GM18870 (cell line): ENCODE results near the gene SLC26A8.

ENCODE experiments used
- ATAC-seq: cut with Tn5 transposase; IDR thresholded peaks from one replicate; pipeline ENCODE4 v1.9.1; 2021; ENCODE audit warnings: moderate library complexity; ENCODE audit not compliant: unreplicated experiment

Gene SLC26A8

DNA sequence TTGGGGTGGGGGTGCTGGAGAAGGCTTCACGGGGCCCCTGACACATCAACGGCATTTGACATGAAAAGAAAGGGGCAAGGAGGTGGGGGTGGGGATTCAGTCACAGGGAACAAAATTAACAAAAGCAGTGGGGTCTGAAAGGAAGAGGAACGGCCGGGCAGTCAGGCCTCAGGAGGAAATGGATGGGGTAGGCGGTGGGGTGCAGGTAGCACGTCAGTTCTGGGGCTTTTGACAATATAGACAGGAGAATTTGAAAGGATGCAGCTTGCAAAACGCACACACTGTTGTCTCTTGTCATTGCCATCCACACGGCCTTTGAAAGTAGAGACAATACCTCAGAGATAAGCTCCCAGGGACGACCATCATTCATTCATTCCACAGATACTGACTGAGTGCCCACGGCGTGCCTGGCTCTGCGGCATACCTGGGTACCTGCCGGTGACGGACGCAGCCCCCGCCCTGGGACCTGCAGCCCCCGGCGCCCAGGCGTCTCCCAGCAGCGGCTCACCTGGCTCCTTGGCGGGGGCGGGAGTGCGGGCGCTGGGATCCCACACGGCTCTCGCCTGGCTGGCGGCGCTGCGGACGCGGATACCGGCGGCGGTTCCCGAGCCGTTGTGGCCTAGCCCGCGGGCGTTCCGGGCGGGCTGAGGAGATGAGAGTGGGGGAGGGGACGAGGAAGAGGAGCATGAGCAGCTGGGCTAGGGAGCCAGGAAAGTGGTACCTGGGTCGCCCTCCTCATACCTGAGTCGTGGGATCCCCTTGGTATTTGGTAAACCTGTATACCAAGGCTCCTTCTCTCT lies at the start of gene SLC26A8:
SLC26A8 (minus strand) TSS at position 646 of the 800 bp plus-strand sequence. CDS start 4,934 bp downstream, outside the sequence.
- no peak for ATAC-seq

DNA sequence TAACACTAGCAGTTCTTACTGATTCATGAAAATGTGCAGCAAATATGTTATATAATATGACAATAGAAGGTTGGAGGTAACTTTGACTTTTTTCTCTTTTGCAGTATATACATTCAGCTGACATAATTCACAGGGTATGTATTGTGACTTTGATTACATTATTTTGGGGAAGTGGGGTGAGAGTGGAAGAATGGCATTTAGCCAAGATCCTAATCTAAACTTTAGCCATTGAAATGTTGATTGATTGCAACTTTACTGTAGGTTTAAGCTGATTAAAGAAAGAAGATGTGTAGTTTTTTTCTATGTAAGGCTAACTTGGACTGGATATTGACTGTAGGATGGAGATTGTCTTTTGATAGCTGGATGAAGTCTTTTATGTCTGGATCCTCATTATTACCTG lies 49.1 kb upstream of the SLC26A8 start:
- ATAC-seq = no peak

- ATAC-seq = no peak
Measured at GRCh38 chr6:36072681-36073080, 48.2 kb upstream of the SLC26A8 start.

DNA sequence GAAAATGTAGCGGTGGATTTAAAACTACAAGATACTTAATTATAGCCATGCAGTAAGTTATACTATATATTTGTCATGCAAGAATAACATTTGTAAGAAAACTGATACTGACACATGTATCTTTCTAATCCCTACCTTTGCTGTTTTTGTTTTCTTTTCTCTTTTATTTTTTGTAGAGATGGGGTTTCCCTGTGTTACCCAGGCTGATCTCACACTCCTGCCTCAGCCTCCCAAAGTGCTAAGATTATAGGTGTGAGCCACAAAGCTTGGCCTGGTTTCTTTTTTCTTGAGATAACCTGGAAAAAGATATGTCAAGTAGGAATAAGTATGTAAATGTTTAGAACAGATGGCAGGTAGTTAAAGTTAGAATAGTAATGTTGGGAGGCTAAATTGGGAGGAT lies 47.3 kb upstream of the SLC26A8 start:
- no peak for ATAC-seq

DNA sequence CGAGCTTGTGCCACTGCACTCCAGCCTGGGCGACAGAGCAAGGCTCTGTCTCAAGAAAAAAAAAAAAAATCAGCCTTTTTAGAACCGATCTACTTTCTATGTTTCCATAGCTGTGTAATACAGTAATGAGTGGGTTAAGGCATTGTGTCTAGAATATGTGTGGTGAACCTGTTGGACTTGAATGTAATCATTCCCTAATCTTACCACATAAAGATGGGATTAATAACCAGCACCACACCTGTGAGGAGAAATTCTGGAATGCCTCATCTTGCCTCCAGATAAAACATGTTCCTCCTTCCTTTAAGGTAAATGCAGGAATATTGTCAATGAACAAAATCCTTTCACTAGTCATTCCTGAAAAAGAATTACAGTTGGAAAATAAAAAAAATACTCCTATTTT lies 46.8 kb upstream of the SLC26A8 start:
- no peak for ATAC-seq

DNA sequence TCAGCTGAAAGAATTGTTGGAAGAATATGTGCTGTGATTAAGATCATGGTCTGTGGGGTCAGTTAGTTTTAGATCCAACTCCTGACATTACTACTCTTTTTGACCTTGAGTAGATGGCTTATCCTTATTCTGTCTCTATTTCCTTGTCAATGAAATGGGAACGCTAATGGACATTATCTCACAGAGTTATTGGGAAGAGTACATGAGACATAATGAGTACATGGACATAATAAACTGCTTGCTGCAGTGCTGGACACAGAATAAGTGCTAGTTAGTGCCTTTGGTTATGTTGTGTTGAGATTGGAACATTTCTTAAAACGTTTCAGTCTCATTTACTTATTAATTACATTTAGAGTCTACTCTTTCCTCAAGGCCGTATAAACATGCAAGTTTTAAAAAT lies 45.8 kb upstream of the SLC26A8 start:
- no peak for ATAC-seq

DNA sequence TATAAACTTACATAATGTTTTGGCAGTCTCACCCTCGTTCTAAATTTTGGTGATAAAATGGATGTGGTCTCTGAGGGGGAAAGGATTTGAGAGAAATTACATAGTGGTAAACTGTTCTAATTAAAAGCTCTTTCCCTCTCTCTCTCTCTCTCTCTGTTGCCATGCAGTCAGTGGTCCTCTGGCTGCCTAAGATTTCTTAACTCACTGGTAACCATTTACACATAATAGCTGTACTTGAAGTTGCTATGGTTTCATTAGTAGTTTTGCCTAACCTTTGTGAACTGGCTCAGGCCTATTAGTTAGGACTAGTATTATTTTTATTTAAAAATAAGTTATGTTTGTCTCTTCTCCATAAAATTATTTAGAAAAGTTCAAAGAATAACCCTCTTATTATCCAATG lies 45.1 kb upstream of the SLC26A8 start:
- ATAC-seq = no peak

GRCh38 chr6:36068586-36068985 lies 44.1 kb upstream of the SLC26A8 start:
- no peak for ATAC-seq

- no peak for ATAC-seq
Measured at GRCh38 chr6:36068012-36068392, 43.6 kb upstream of the SLC26A8 start.

DNA sequence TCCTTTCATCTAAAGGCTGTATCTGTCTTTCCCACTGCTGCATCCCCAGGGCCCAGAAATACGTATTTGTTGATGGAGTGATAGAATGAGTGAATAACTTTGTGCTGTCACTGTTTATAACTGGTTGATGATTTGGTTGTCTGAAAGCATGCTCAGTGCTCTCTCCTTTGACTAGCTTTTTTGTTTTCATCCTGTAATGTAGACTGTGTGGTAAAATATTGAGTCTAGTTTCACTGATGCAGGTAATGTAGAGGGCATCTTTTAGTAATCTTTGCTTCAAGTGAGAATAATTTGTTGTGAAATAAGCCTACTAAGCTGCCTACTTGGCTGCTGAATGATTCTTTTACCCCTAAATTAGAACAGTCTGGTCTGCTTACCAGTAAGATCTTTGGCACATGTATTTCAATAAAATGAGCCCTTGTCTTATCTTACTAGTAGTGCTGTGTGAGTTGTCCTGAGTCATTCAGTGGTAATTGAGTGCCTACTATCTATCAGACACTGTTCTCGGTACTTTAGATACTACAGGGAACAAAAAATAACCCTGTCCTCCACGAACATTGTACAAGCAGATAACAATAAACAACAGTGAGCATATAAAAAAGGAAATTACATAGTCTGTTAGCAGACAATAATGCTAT lies 43.1 kb upstream of the SLC26A8 start:
- ATAC-seq = no peak

- no peak for ATAC-seq
Measured at GRCh38 chr6:36066817-36067216, 42.4 kb upstream of the SLC26A8 start.

GRCh38 chr6:36065916-36066315 lies 41.5 kb upstream of the SLC26A8 start:
- no peak for ATAC-seq

- no peak for ATAC-seq
Measured at GRCh38 chr6:36064770-36065396, 40.4 kb upstream of the SLC26A8 start.

DNA sequence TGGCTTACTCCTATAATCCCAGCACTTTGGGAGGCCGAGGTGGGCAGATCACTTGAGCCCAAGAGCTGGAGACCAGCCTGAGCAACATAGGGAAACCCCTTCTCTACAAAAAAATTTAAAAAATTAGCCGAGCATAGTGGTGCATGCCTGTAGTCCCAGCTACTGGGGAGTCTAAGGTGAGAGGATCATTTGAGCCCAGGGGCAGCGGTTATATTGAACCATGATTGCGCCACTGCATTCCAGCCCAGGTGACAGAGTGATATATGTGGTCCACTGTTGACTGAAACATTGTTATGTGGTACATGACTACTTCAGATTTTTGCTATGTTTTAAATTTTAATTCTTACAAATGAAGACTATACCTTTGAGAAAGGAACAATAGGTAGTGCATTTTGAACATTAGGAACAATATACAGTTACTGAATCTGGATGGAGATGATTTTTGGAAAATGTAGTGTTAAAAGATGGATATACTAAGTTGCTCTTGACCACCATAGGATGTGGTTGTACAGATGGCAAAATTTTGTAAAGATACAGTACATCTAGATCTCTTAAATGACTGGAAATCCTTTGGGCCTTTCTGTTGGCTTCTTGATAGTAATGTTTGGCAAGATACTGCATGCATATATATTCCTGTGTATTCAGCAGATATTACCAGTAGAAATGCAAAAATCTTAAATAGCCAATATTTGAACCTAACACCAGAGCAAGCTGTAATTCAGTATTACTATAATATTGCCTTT lies 39.0 kb upstream of the SLC26A8 start:
- no peak for ATAC-seq

DNA sequence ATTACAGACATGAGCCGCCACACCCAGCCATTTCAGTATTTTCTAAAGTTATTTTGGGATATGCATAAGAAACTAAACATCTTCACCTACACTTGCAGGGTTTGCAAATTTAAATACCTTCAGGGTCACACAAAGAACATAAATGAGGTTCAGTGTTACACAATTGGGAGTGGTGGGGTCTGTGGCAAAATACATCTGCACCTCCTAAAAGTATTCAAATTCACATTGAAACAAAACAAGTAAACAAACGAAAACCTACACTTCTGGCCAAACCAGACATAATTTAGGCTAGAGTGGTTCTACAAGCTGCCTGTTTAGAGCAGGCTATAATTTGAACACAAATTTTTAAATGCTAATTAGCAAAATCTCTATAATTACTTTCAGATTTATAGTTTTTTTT lies 37.8 kb upstream of the SLC26A8 start:
- no peak for ATAC-seq

DNA sequence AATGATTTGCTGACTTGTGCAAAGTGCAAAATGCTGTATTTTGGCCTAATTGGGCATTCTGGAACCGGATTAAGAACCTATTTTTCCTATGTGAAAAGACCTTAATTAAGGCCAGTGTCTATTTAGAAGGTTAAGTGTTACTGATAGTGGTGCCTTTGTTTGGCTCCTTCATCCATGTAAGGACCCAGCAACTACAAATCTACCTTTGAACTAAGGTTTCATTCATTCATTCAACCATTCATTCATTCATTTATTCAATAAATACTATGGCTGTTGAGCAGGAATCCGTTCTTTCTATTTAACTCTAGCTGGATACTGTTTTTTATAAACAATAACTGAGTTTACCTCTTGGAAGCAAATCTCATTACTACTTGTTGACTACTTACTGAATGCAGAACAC lies 36.8 kb upstream of the SLC26A8 start:
- ATAC-seq = no peak

- no peak for ATAC-seq
Measured at GRCh38 chr6:36056178-36056577, 31.7 kb upstream of the SLC26A8 start.

DNA sequence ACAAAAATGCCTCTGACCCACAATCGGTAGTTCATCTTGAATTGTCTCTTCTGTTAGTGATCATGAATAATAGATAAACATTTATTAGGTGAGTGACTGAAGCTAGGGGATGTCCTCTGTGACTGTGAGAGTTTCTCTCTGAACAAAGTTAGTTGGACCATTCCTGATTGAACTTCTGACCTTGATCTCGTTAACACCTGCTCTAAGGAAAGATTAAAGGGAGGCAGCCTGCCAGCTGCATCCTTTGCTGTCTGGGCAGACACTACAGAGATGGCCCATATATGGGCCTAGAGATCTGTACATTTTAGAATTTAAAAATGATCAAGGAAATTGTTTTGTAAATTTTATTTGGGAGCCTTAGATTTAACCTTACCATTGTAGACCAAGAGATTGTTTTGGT lies 30.5 kb upstream of the SLC26A8 start:
- ATAC-seq = no peak

GRCh38 chr6:36054415-36054814 lies 30.0 kb upstream of the SLC26A8 start:
- no peak for ATAC-seq

DNA sequence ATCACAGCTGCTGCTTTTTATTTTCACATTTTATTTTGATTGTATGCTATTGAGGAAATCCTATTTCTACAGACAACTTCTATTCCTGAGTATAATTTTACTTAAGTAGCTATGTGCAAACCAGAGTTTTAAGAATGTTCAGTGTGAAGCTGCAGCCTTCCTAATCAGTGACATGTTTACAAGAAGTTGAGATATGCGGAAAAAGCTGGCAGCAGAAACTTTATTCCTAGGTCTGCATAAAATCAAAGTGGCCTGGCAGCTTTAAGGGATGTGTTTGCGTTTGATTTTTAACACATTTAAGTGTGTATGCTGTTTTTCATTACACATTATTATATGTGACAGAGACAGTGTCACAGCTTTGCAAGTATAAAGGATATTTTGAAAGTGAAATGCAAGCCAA lies 29.4 kb upstream of the SLC26A8 start:
- ATAC-seq = no peak

GRCh38 chr6:36052097-36052496 lies 27.7 kb upstream of the SLC26A8 start:
- ATAC-seq = no peak
